Trophoblast cell (in vitro differentiated cells and primary cell): ENCODE results near the gene TSR3.
"Not testable (repeated sequence)": the region's sequence is repeated elsewhere in the genome, so short reads cannot be mapped to it uniquely, and the experiment has no call there.

Source experiments
- DNase-seq, 2 donors: peaks; one replicate each; pipeline ENCODE4 v3.0.0-alpha.2; 2016
- H2AFZ ChIP-seq: 2 replicates; pipeline ENCODE4 v1.6.1; 2013; ENCODE audit warnings: low read length, moderate library complexity, mild to moderate bottlenecking; ENCODE audit not compliant: insufficient read depth, poor library complexity
- H2AK5ac ChIP-seq: 2 replicates; pipeline ENCODE4 v1.6.1; 2013; ENCODE audit warnings: mild to moderate bottlenecking, low read length
- H2BK120ac ChIP-seq: 2 replicates; pipeline ENCODE4 v1.6.1; 2013; ENCODE audit warnings: low read length, mild to moderate bottlenecking, moderate library complexity; ENCODE audit not compliant: insufficient read depth, poor library complexity
- H2BK12ac ChIP-seq: 2 replicates; pipeline ENCODE4 v1.6.1; 2013; ENCODE audit warnings: mild to moderate bottlenecking, low read length, moderate library complexity
- H2BK5ac ChIP-seq: 2 replicates; pipeline ENCODE4 v1.6.1; 2013; ENCODE audit warnings: low read length, low read depth, moderate library complexity, mild to moderate bottlenecking; ENCODE audit not compliant: poor library complexity
- H3K14ac ChIP-seq: 2 replicates; pipeline ENCODE4 v1.6.1; 2013; ENCODE audit warnings: mild to moderate bottlenecking, low read length
- H3K18ac ChIP-seq: 2 replicates; pipeline ENCODE4 v1.6.1; 2013; ENCODE audit warnings: mild to moderate bottlenecking, low read length
- H3K23ac ChIP-seq: 2 replicates; pipeline ENCODE4 v1.6.1; 2013; ENCODE audit warnings: low read length
- H3K27ac ChIP-seq: 2 replicates; pipeline ENCODE4 v1.5.1; 2013; ENCODE audit warnings: low read depth, mild to moderate bottlenecking, inconsistent platforms, low read length, moderate library complexity
- H3K27me3 ChIP-seq: 2 replicates; pipeline ENCODE4 v1.6.1; 2013; ENCODE audit warnings: inconsistent platforms, mild to moderate bottlenecking, low read length, moderate library complexity; ENCODE audit not compliant: insufficient read depth
- H3K36me3 ChIP-seq, 2 experiments: 1 replicate in 1 of 2; 2 replicates in 1 of 2; pipeline ENCODE4 v1.6.1; 2013; ENCODE audit warnings: low read length in 2 of 2, mild to moderate bottlenecking in 2 of 2, moderate library complexity in 1 of 2; ENCODE audit not compliant: insufficient read depth in 2 of 2, control insufficient read depth in 1 of 2
- H3K4ac ChIP-seq: 2 replicates; pipeline ENCODE4 v1.6.1; 2013; ENCODE audit warnings: low read depth, mild to moderate bottlenecking, low read length, moderate library complexity
- H3K4me1 ChIP-seq, 2 experiments: 1 replicate in 1 of 2; 2 replicates in 1 of 2; pipeline ENCODE4 v1.6.1; 2013; ENCODE audit warnings: low read length in 2 of 2, mild to moderate bottlenecking in 2 of 2, moderate library complexity in 1 of 2; ENCODE audit not compliant: insufficient read depth in 2 of 2, control insufficient read depth in 1 of 2
- H3K4me2 ChIP-seq: 2 replicates; pipeline ENCODE4 v1.6.1; 2013; ENCODE audit warnings: inconsistent platforms, mild to moderate bottlenecking, low read length, moderate library complexity
- H3K4me3 ChIP-seq: 2 replicates; pipeline ENCODE4 v1.5.1; 2013; ENCODE audit warnings: mild to moderate bottlenecking, low read depth, low read length, inconsistent platforms
- H3K79me1 ChIP-seq: one replicate; pipeline ENCODE4 v1.6.1; 2013; ENCODE audit warnings: low read length
- H3K79me2 ChIP-seq: 2 replicates; pipeline ENCODE4 v1.6.1; 2013; ENCODE audit warnings: low read length, mild to moderate bottlenecking; ENCODE audit not compliant: control insufficient read depth, insufficient read depth, poor library complexity
- H3K9ac ChIP-seq: 2 replicates; pipeline ENCODE4 v1.6.1; 2013; ENCODE audit warnings: mild to moderate bottlenecking, low read length
- H3K9me3 ChIP-seq: 2 replicates; pipeline ENCODE4 v1.6.1; 2013; ENCODE audit warnings: low read depth, mild to moderate bottlenecking, control low read depth, inconsistent platforms, low read length; ENCODE audit not compliant: insufficient read depth
- H4K12ac ChIP-seq: 2 replicates; pipeline ENCODE4 v1.6.1; 2013; ENCODE audit warnings: low read depth, mild to moderate bottlenecking, low read length, moderate library complexity
- H4K8ac ChIP-seq: 2 replicates; pipeline ENCODE4 v1.6.1; 2013; ENCODE audit warnings: low read depth, mild to moderate bottlenecking, low read length, moderate library complexity
- H4K91ac ChIP-seq: one replicate; pipeline ENCODE4 v1.6.1; 2013; ENCODE audit warnings: low read depth, mild to moderate bottlenecking, low read length, moderate library complexity
- WGBS: extraction: QIAGEN DNeasy Blood & Tissue Kit; methylation state at CpG from one replicate; pipeline ENCODE4 v1.1.7; 2013; ENCODE audit warnings: missing lambda C conversion rate; ENCODE audit not compliant: insufficient read length, insufficient coverage; ENCODE audit errors: extremely low coverage; 5-methylcytosine and 5-hydroxymethylcytosine counted together

Gene TSR3

GRCh38 chr16:1330931-1331711 is 20.6 kb downstream of the TSR3 start:
- peak overlapping the region; percentile 22 for H3K4ac ChIP-seq
- H3K79me2 ChIP-seq = no peaks in the 10 kb centered on the region
- WGBS = no CpG with 5 or more reads among the region's 22 CpGs
- H3K4me3 ChIP-seq = no peak overlapping the region
- H4K12ac ChIP-seq = peak overlapping the region; percentile 57
- H2AK5ac ChIP-seq = peak overlapping the region; percentile 90
- peaks cover 7% of the 10 kb centered on the region for H3K9me3 ChIP-seq
- peaks cover 9% of the 10 kb centered on the region for H3K79me1 ChIP-seq
- H2AFZ ChIP-seq = peak overlapping the region; percentile 75
- H3K4me1 ChIP-seq = peaks cover 22 to 27% of the 10 kb centered on the region in 2 experiments
- H3K9ac ChIP-seq = no peak overlapping the region
- H2BK12ac ChIP-seq = peak overlapping the region; percentile 92
- H3K36me3 ChIP-seq = no peaks in the 10 kb centered on the region
- H4K91ac ChIP-seq = peak overlapping the region; percentile 93
- peak overlapping the region; percentile 78 for H4K8ac ChIP-seq
- H3K23ac ChIP-seq = no peak overlapping the region
- no peak overlapping the region for H3K27ac ChIP-seq
- H3K27me3 ChIP-seq = peaks cover 37% of the 10 kb centered on the region
- H2BK5ac ChIP-seq = peak overlapping the region; percentile 41
- peak overlapping the region; percentile 76 for H3K18ac ChIP-seq
- peak overlapping the region; percentile 71 for H3K14ac ChIP-seq
- peak overlapping the region; percentile 64 for H2BK120ac ChIP-seq
- DNase-seq = no peak
- H3K4me2 ChIP-seq = peak overlapping the region; percentile 63

- Histone ChIP-seq H4K8ac (no peak overlapping the region), H2AFZ (no peak overlapping the region), H4K91ac (no peak overlapping the region), H3K4me3 (no peak overlapping the region), H3K79me1 (peaks cover 9% of the 10 kb centered on the region), H3K18ac (no peak overlapping the region), H2BK120ac (no peak overlapping the region), H2BK5ac (no peak overlapping the region), H3K4me2 (no peak overlapping the region), H4K12ac (no peak overlapping the region), H3K4ac (no peak overlapping the region), H3K14ac (no peak overlapping the region), H3K27ac (no peak overlapping the region), H3K9ac (no peak overlapping the region), H2AK5ac (no peak overlapping the region), H2BK12ac (no peak overlapping the region), H3K23ac (no peak overlapping the region), H3K4me1 (peaks cover 22 to 27% of the 10 kb centered on the region in 2 experiments), H3K27me3 (peaks cover 30% of the 10 kb centered on the region), H3K79me2 (no peaks in the 10 kb centered on the region), H3K9me3 (peaks cover 7% of the 10 kb centered on the region), H3K36me3 (peaks cover 4% of the 10 kb centered on the region in 2 experiments)
- WGBS = no CpG with 5 or more reads among the region's 17 CpGs
- DNase-seq = peak in 1 of 2 donors; percentile 29
Measured at GRCh38 chr16:1330260-1330914, 21.3 kb downstream of the TSR3 start.

- H3K79me1 ChIP-seq, H2AK5ac ChIP-seq, H2BK12ac ChIP-seq, H3K9me3 ChIP-seq, H3K18ac ChIP-seq, H4K8ac ChIP-seq, H3K23ac ChIP-seq, H3K4ac ChIP-seq, H3K79me2 ChIP-seq, H3K14ac ChIP-seq, H4K91ac ChIP-seq, DNase-seq, H4K12ac ChIP-seq, H3K4me3 ChIP-seq, H3K27ac ChIP-seq, H2BK120ac ChIP-seq, H2BK5ac ChIP-seq, H3K9ac ChIP-seq, H2AFZ ChIP-seq, H3K4me2 ChIP-seq: not testable (repeated sequence)
- H3K27me3 ChIP-seq = peaks cover 16% of the 10 kb centered on the region
- peaks cover 18% of the 10 kb centered on the region in 2 experiments for H3K36me3 ChIP-seq
- 100% methylated on average over 2 of the region's 10 CpGs for WGBS
- peaks cover 22 to 25% of the 10 kb centered on the region in 2 experiments for H3K4me1 ChIP-seq
Measured at GRCh38 chr16:1328961-1329360, 22.7 kb downstream of the TSR3 start.

GRCh38 chr16:1328136-1328535 is 23.5 kb downstream of the TSR3 start:
- not testable (repeated sequence) for H3K9ac ChIP-seq, H3K4ac ChIP-seq, DNase-seq, H3K79me2 ChIP-seq, H3K18ac ChIP-seq, H2BK5ac ChIP-seq, H3K14ac ChIP-seq, H4K8ac ChIP-seq, H3K4me3 ChIP-seq, H3K23ac ChIP-seq, H2AK5ac ChIP-seq, H2BK12ac ChIP-seq, H3K4me2 ChIP-seq, H2AFZ ChIP-seq, H3K9me3 ChIP-seq, H4K12ac ChIP-seq, H3K27ac ChIP-seq, H2BK120ac ChIP-seq, H4K91ac ChIP-seq, H3K79me1 ChIP-seq, H3K27me3 ChIP-seq
- Histone ChIP-seq H3K36me3 (peaks cover 26 to 27% of the 10 kb centered on the region in 2 experiments), H3K4me1 (peaks cover 19% of the 10 kb centered on the region in 2 experiments)
- WGBS = no CpG with 5 or more reads among the region's 20 CpGs
